Sigmoid colon (tissue), 7 donors: ENCODE measurements around the gene SDR42E1. TPM values are rescaled to one million over a fixed set of nuclear protein-coding genes. Genes with fewer than 3 reads are reported as not detected.
A peak's percentile ranks its signal among the peaks of the same experiment; 100 is the strongest.
"Not testable (repeated sequence)": the region's sequence is repeated elsewhere in the genome, so short reads cannot be mapped to it uniquely, and the experiment has no call there.

Experiments
- DNase-seq: peaks from one replicate; pipeline ENCODE4 v3.0.0-alpha.2; 2019
- H3K27ac ChIP-seq, 4 donors: fragments of 200-600 bp; sonication (generic); one replicate each; pipeline ENCODE4 v1.5.1; 2016 to 2019; ENCODE audit warnings: mild to moderate bottlenecking in 1 of 4
- H3K27me3 ChIP-seq, 3 donors: fragments of 200-600 bp; sonication (generic); one replicate each; pipeline ENCODE4 v1.5.1; 2019; ENCODE audit warnings: mild to moderate bottlenecking in 1 of 3
- H3K36me3 ChIP-seq, 4 donors: fragments of 200-600 bp; sonication (generic); one replicate each; pipeline ENCODE4 v1.5.1; 2016 to 2019
- H3K4me1 ChIP-seq, 4 donors: fragments of 200-600 bp; sonication (generic); one replicate each; pipeline ENCODE4 v1.5.1; 2017 to 2019
- H3K4me3 ChIP-seq, 4 donors: fragments of 200-600 bp; sonication (generic); one replicate each; pipeline ENCODE4 v1.5.1; 2017 to 2019; ENCODE audit warnings: mild to moderate bottlenecking in 2 of 4, moderate library complexity in 1 of 4
- H3K9me3 ChIP-seq, 4 donors: fragments of 200-600 bp in 3 of 4; sonication (generic) in 3 of 4; one replicate each; pipeline versions ENCODE4 v1.5.1 to v1.6.1; 2013 to 2019
- CTCF ChIP-seq, 4 experiments: fragments of 450-650 bp in 3 of 4; fragments of 200-600 bp in 1 of 4; IDR thresholded peaks; one replicate each; pipeline ENCODE4 v1.5.1; 2016 to 2019; ENCODE audit warnings: antibody characterized with exemption in 4 of 4, mild to moderate bottlenecking in 3 of 4, moderate library complexity in 2 of 4
- EP300 ChIP-seq, 4 donors: sonication (generic); formaldehyde crosslinking; IDR thresholded peaks; one replicate each; pipeline ENCODE4 v1.6.1; 2017; ENCODE audit warnings: antibody characterized with exemption in 4 of 4
- POLR2A ChIP-seq, 2 donors: fragments of 450-650 bp; IDR thresholded peaks; one replicate each; pipeline ENCODE4 v1.6.1; 2016; ENCODE audit warnings: antibody characterized with exemption in 2 of 2, mild to moderate bottlenecking in 2 of 2, moderate library complexity in 2 of 2
- POLR2AphosphoS5 ChIP-seq, 4 donors: sonication (generic); formaldehyde crosslinking; IDR thresholded peaks; one replicate each; pipeline ENCODE4 v1.6.1; 2017; ENCODE audit warnings: antibody characterized with exemption in 4 of 4
- WGBS, 2 donors: extraction: QIAGEN DNeasy Blood & Tissue Kit; methylation state at CpG; one replicate each; pipeline ENCODE4 v1.1.7; 2013; 5-methylcytosine and 5-hydroxymethylcytosine counted together
- intact Hi-C: fragments of 100-400 bp; cut with DNase I; formaldehyde crosslinking; loops from one replicate; pipeline ENCODE4 v1.15.1; 2023
- polyA plus RNA-seq, 3 donors: library from polyadenylated mRNA; stranded (reverse); fragments of 200-250 nt; gene quantifications; one replicate each; pipeline ENCODE4 v1.2.3, GENCODE V29; 2013
- total RNA-seq, 4 donors: library from RNA; depleted of rRNA; stranded (reverse); fragments of >200 nt; gene quantifications; one replicate each; pipeline ENCODE4 v1.1.0, GENCODE V29; 2016
- donor health status: healthy with polysubstance abuse.
- donor health status: Bipolar disorder and iron deficiency.
- donor health status: healthy.

SDR42E1 gene
- total and polyA plus RNA-seq, 7 donors: 0.49 to 3.2 (median 1.7) TPM

DNA sequence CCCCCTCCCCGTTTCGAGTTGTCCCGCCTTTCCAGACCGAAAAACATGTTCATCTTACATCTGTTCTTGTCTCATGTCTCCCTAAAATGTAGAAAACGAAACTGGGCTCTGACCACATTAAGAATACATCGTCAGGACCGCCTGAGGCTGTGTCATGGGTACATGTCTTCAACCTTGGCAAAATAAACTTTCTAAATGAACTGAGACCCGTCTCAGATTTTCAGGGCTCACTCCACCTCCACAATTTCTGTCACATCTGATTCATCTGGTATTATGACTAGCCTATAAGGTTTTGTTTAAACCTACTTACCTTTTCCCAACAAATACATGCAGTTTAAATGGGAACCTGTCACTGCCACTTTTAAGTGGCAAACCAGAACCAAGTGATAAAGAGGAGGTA is 621 bp downstream of the SDR42E1 start:
- Histone ChIP-seq H3K27me3 (no peaks in the 10 kb centered on the region), H3K4me3 (peak overlapping the region; percentile 24 to 57 (median 46)), H3K36me3 (no peaks in the 10 kb centered on the region), H3K27ac (peak overlapping the region in 1 of 4 donors; percentile 42), H3K4me1 (no peaks in the 10 kb centered on the region), H3K9me3 (peaks cover 0 to 8% (median 2%) of the 10 kb centered on the region in 4 donors)
- TF ChIP-seq POLR2AphosphoS5 (IDR thresholded peaks at IDR 0.05) (no peak), EP300 (IDR thresholded peaks at IDR 0.05) (no peak), POLR2A (IDR thresholded peaks at IDR 0.05) (no peak), CTCF (IDR thresholded peaks at IDR 0.05) (no peak)
- WGBS, 2 donors: 79 to 84% methylated on average over 8 of the region's 8 CpGs
- DNase-seq: no peak
- intact Hi-C loops: no loop called here

DNA sequence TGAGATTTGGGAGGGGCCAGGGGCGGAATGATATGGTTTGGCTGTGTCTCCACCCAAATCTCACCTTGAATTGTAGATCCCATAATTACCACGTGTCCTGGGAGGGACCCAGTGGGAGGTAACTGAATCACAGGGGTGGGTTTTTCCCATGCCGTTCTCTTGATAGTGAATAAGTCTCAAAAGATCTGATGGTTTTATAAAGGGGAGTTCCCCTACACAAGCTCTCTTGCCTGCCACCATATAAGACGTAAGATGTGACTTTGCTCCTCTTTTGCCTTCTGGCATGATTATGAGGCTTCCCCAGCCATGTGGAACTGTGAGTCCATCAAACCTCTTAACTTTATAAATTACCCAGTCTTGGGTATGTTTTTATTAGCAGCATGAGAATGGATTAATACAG is 1.5 kb downstream of the SDR42E1 start:
- H3K9me3 ChIP-seq, H3K4me3 ChIP-seq, H3K27ac ChIP-seq, DNase-seq, H3K27me3 ChIP-seq, intact Hi-C loops, H3K36me3 ChIP-seq, H3K4me1 ChIP-seq: not testable (repeated sequence)
- 88 to 95% methylated on average over 4 of the region's 4 CpGs for WGBS, 2 donors

- Histone ChIP-seq H3K36me3 (no peaks in the 10 kb centered on the region), H3K4me3 (no peak overlapping the region), H3K9me3 (no peaks in the 10 kb centered on the region), H3K27me3 (no peaks in the 10 kb centered on the region), H3K4me1 (no peaks in the 10 kb centered on the region), H3K27ac (no peak overlapping the region)
- WGBS, 2 donors: 93 to 95% methylated on average over 9 of the region's 9 CpGs
- no peak for DNase-seq
- TF ChIP-seq POLR2AphosphoS5 (IDR thresholded peaks at IDR 0.05): no peak
- TF ChIP-seq CTCF (IDR thresholded peaks at IDR 0.05): no peak
- TF ChIP-seq POLR2A (IDR thresholded peaks at IDR 0.05): no peak
- TF ChIP-seq EP300 (IDR thresholded peaks at IDR 0.05): no peak
- intact Hi-C loops: no loop called here
Measured at GRCh38 chr16:82008957-82009592, 2.2 kb downstream of the SDR42E1 start.

DNA sequence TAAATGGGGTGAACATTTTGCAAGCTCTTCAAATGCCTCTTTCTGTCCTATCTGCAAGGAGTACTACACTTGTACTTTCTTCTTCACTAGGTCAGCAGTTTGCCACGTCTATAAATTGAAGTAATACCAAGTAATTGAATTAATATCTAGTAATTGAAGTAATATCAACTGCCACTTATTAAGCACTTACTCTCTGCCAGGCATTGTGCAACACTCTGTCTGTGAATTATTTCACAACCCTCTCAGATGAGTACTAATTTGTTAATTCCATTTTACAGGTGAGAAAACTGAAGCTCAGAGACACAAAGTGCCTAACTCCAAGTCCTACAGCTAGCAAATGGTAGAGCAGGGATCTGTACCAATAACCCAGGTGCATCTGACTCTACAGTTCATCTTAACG is 4.1 kb downstream of the SDR42E1 start:
- no peak overlapping the region for H3K27ac ChIP-seq
- no peak for DNase-seq
- 94 to 96% methylated on average over 2 of the region's 2 CpGs for WGBS, 2 donors
- intact Hi-C loops: no loop called here
- no peaks in the 10 kb centered on the region for H3K4me1 ChIP-seq
- H3K27me3 ChIP-seq: no peaks in the 10 kb centered on the region
- no peaks in the 10 kb centered on the region for H3K36me3 ChIP-seq
- H3K9me3 ChIP-seq: no peaks in the 10 kb centered on the region
- TF ChIP-seq CTCF (IDR thresholded peaks at IDR 0.05) (no peak), POLR2A (IDR thresholded peaks at IDR 0.05) (no peak), EP300 (IDR thresholded peaks at IDR 0.05) (no peak), POLR2AphosphoS5 (IDR thresholded peaks at IDR 0.05) (no peak)
- no peak overlapping the region for H3K4me3 ChIP-seq

DNA sequence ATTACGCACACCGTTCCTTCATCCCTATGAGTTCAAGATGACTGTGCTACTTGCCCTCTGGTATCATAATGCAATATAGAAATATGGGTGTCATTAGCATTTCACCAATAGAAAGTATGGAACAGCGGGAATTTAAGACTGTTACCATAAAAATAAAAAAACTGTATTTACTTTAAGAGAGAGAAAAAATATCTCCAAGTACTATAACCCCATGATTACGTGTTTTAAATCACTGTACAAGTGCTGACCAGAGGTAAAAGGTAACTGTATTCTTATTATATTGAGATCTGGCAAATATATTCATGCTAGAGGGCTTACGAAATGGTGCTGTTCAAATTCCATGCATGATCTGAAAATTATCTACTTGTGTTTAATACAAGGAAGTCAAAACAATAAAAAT is 5.2 kb downstream of the SDR42E1 start:
- 55 to 90% methylated on average over 5 of the region's 5 CpGs for WGBS, 2 donors
- Histone ChIP-seq H3K4me1 (no peaks in the 10 kb centered on the region), H3K9me3 (no peaks in the 10 kb centered on the region), H3K27ac (no peak overlapping the region), H3K36me3 (no peaks in the 10 kb centered on the region), H3K27me3 (no peaks in the 10 kb centered on the region), H3K4me3 (no peak overlapping the region)
- DNase-seq: no peak
- intact Hi-C loops: no loop called here
- TF ChIP-seq POLR2A (IDR thresholded peaks at IDR 0.05) (no peak), EP300 (IDR thresholded peaks at IDR 0.05) (no peak), POLR2AphosphoS5 (IDR thresholded peaks at IDR 0.05) (no peak), CTCF (IDR thresholded peaks at IDR 0.05) (no peak)
